ENCODE data around the gene RAB40C. TPM values are rescaled to one million over a fixed set of nuclear protein-coding genes. Genes with fewer than 3 reads are reported as not detected.

RAB40C gene
- total and polyA plus RNA-seq, 9 of the 15 experiments (the other 6 are each of a cell fraction or from before 2014, with no cell fraction given), result 0.17 to 23.4 (median 8.7) TPM

- no peaks in the 10 kb centered on the region for H3K27me3 ChIP-seq (ENCODE audit: control insufficient read depth in 2 of 2, insufficient read depth in 2 of 2, low read length in 2 of 2)
- CTCF ChIA-PET (ENCODE audit: low intra/inter-chr PET ratio), result no interaction called here
- intact Hi-C loops (cut with micrococcal nuclease), result no loop called here
- H3K4me3 ChIP-seq, result no peak overlapping the region
- ATAC-seq, result no peak
- H3K36me3 ChIP-seq (ENCODE audit: control insufficient read depth, insufficient read depth, low read length), result no peaks in the 10 kb centered on the region
- no peak overlapping the region for H3K4me2 ChIP-seq (ENCODE audit: insufficient read depth, low read length)
- no peak overlapping the region for H2AFZ ChIP-seq (ENCODE audit: low read depth, low read length)
- FAIRE-seq, result no peak
- POLR2A ChIA-PET, result interaction anchor here (0.5 to 0.6 kb wide), 3 partner anchors 70 to 94 kb away, joined by 3 to 4 read pairs (median 3); no protein-coding TSS in a partner anchor
- H3K27ac ChIP-seq (ENCODE audit: extremely low read depth, low read depth, low read length), result no peak overlapping the region
- H3K79me2 ChIP-seq (ENCODE audit: control insufficient read depth, insufficient read depth, low read length), result no peaks in the 10 kb centered on the region
- TF ChIP-seq, protein P1, sequence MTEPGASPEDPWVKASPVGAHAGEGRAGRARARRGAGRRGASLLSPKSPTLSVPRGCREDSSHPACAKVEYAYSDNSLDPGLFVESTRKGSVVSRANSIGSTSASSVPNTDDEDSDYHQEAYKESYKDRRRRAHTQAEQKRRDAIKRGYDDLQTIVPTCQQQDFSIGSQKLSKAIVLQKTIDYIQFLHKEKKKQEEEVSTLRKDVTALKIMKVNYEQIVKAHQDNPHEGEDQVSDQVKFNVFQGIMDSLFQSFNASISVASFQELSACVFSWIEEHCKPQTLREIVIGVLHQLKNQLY (CRISPR knock-in tag; conservative IDR thresholded peaks at IDR 0.05), result no peak
- TF ChIP-seq SMARCE1 (IDR thresholded peaks at IDR 0.05) (no peak), BCLAF1 (IDR thresholded peaks at IDR 0.05; ENCODE audit: borderline replicate concordance in 1 of 2, control insufficient read depth in 1 of 2, low read depth in 2 of 2, low read length in 1 of 2) (no peak)
- H4K20me1 ChIP-seq (replicated peaks; ENCODE audit: control insufficient read depth, insufficient read depth, low read length), result no peaks in the 10 kb centered on the region
- H3K9me3 ChIP-seq (replicated peaks; ENCODE audit: control insufficient read depth, insufficient read depth, low read depth, low read length), result no peaks in the 10 kb centered on the region
- BruUV-seq (replicated peaks), result no TSS peak
- H3K4me1 ChIP-seq (replicated peaks in 1 of 2; ENCODE audit: control insufficient read depth in 2 of 2, insufficient read depth in 2 of 2, low read length in 2 of 2), result peaks cover 0 to 89% of the 10 kb centered on the region in 2 experiments; a peak in 2 of 5 replicates
- in situ Hi-C loops (cut with MboI), result no loop called here
- H3K9me1 ChIP-seq (ENCODE audit: control insufficient read depth, insufficient read depth, low read length), result no peaks in the 10 kb centered on the region
- WGBS (ENCODE audit: insufficient coverage, low coverage, missing lambda C conversion rate), result 56% methylated on average over 10 of the region's 12 CpGs
- DNase-seq (ENCODE audit: extremely low read depth in 1 of 4, low spot score in 3 of 4), result no peak
- peak overlapping the region in 1 of 2 experiments; percentile 17; a peak in 1 of 4 replicates for H3K9ac ChIP-seq (ENCODE audit: insufficient read depth in 1 of 2, low read depth in 2 of 2, low read length in 2 of 2)
Observed at GRCh38 chr16:654034-654433, 64.2 kb downstream of the RAB40C start.
